HG03280 (cell line): ENCODE data around the gene DHRS7.
"Not testable (repeated sequence)": the region's sequence is repeated elsewhere in the genome, so short reads cannot be mapped to it uniquely, and the experiment has no call there.

ENCODE experiments used
- ATAC-seq: cut with Tn5 transposase; IDR thresholded peaks from one replicate; pipeline ENCODE4 v1.9.1; 2021; ENCODE audit warnings: mild to moderate bottlenecking, moderate library complexity; ENCODE audit not compliant: unreplicated experiment

DHRS7 gene

DNA sequence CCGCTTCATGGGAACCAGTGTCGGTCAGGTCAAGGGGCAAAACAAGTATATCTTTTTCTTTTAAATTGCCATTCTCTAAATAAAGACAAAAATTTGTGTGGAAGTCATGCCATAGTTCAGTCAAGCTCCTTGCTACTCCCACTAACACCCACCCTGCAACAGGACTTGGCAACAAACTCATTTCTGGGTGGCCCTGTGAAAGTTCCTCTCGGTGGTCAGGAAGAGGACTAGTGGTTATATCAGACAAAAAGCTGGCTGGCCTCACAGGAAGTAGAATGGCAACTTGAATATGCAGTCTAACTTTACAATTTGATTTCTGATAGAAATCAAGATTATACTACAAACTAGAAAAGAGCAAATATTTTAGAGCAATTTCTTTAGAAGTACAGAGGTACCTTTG is 11.2 kb downstream of the DHRS7 start:
- no peak for ATAC-seq

GRCh38 chr14:60151715-60152114 is 13.5 kb downstream of the DHRS7 start:
- no peak for ATAC-seq

DNA sequence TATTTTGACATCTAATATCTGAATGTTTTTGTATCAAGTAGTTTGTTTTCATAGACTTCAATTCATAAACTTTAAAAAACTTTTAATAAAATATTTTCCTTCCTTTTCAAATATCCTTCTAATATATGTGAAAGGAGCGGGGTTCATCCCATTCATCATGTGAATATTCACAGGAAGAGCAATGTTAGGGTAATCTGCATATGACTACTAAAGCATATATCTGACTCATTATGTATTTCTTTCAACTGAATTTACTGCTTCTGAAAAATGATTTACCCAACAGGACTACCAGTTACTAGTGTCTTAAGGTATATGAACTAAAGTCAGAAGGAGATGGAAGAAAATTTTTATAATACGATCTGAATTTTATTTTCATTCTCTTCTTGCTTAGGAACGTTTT is 30.5 kb downstream of the DHRS7 start:
- ATAC-seq, result no peak

DNA sequence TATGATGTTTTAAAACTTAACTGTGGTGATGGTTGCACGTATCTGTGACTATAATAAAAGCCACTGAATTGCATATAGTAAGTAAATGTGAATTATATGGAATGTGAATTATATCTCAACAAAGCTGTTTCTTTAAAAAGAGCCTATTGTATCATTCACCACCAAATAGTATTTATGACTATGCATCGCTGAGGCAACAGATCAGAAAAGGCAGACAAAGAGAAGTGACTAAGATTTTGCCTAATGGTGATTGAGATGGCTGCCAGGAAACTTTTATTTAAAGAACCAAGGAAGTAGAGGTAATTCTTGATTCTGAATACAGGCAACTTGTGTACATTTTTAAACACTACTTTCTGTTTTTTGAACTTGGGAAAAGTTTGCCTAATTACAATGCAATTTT is 31.7 kb downstream of the DHRS7 start:
- ATAC-seq, result no peak

GRCh38 chr14:60125918-60126317 is 39.3 kb downstream of the DHRS7 start:
- no peak for ATAC-seq

DNA sequence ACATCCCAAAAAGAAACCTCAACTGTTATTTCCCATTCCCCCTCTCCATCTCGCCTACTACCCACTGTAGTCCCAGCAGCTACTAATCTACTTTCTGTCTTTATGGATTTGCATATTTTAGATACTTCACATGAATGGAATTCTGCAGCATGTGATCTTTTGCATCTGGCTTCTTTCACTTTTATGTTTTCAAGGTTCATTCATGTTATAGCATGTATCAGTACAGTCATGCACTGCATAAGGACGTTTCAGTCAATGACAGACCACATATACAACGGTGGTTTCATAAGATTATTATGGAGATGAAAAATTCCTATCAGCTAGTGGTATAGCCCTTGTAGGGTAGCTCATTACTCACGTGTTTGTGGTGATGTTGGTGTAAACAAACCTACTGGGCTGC is 49.0 kb downstream of the DHRS7 start:
- no peak for ATAC-seq

- ATAC-seq, result no peak
Observed at GRCh38 chr14:60114881-60115280, 50.3 kb downstream of the DHRS7 start.

DNA sequence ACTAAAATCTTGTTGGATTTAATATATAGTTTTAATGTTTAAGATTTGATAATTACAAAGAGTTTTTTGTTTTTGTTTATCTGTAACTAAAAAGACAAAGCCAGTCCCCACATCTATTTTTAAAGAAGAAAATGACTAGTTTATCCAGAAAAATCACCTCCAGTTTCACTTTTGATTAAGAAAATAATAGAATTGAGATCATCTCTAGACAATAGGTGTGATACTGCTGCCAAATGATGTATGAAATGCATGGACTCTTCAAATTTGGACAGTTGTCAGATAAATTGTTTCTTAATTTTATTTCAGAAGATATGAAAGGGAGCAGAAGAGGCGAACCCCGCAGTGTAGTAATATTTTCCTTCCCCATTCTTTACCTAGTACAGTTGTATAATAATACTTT is 53.5 kb downstream of the DHRS7 start:
- ATAC-seq, result no peak

DNA sequence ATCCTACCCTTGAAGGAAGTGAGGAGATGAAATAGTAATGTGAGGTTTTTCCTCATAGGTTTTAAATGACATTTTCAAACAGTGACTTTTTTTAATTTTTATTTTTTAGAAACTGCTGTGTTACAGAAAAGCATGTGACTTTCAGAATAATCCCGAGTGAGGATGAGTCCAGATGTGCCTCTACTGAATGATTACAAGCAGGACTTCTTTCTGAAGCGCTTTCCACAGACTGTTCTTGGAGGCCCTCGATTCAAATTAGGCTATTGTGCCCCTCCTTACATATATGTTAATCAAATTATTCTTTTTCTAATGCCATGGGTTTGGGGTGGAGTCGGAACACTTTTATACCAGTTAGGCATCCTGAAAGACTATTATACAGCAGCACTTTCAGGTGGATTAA is 57.7 kb downstream of the DHRS7 start:
- no peak for ATAC-seq

- ATAC-seq, result no peak
Observed at GRCh38 chr14:60106339-60106738, 58.9 kb downstream of the DHRS7 start.

- no peak for ATAC-seq
Observed at GRCh38 chr14:60102389-60102788, 62.8 kb downstream of the DHRS7 start.

DNA sequence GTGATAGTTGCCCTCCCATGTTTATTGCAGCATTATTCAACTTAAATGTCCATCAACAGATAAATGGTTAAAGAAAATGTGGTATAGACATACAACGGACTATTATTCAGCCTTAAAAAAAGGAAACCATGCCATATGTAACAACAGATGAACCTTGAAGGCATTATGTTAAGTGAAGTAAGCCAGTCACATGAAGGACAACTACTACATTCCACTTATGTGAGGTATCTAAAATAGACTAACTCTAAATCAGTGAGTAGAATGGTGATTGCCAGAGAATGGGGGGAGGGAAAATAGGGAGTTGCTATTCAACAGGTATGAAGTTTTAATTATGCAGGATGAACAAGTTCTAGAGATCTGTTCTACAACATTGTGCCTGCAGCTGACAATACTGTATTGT is 63.4 kb downstream of the DHRS7 start:
- ATAC-seq, result no peak

GRCh38 chr14:60099855-60100254 is 65.3 kb downstream of the DHRS7 start:
- ATAC-seq, result not testable (repeated sequence)

DNA sequence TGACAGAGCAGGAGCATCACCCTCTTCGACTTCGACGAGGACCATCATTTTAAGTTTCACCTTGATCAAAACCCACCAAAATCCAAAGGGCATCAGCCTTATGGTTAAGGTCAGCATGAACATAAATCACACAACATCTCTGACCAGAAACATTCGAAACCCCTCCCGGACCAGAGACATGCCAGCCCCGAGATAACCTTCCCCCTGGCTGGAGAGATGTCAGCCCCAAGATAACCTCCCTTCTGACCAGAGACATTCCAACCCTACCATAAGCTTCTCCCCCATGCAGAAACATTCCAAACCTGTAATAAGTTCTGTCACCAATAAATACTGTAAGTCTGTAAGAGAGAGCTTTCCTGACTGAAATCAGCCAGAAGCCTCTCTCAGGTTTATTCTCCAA is 67.2 kb downstream of the DHRS7 start:
- no peak for ATAC-seq

- ATAC-seq, result no peak
Observed at GRCh38 chr14:60095781-60096450, 69.3 kb downstream of the DHRS7 start.

GRCh38 chr14:60095231-60095630 is 70.0 kb downstream of the DHRS7 start:
- ATAC-seq, result no peak

GRCh38 chr14:60094306-60094897 is 70.8 kb downstream of the DHRS7 start:
- ATAC-seq, result no peak
